GM15510 (cell line): Measurements from ENCODE around the gene THADA.

Source experiments
- POLR2A ChIP-seq: IDR thresholded peaks from 3 replicates; pipeline ENCODE4 v1.6.1; 2011; ENCODE audit warnings: borderline replicate concordance; ENCODE audit not compliant: insufficient read length; ENCODE audit errors: extremely low read depth

The THADA gene

DNA sequence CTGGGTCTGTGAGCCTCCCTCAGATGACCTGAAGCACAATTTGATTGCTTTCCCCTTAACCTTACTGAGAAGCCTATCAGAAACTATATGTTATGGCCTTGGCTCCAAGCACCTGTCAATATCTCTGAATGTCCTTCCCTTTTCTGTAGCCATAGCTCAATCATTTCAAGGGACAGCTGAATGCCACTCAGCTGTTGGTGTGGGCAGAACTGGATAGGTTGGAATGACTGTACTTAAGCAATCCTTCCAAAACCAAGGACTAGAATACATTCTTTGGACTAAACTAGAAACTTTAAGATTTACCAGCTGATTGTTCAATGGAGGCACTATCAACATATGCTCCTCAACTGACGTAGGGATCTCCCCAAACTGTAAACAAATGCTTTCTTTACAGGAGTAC is 159.4 kb downstream of the THADA start:
- no peak for TF ChIP-seq POLR2A

DNA sequence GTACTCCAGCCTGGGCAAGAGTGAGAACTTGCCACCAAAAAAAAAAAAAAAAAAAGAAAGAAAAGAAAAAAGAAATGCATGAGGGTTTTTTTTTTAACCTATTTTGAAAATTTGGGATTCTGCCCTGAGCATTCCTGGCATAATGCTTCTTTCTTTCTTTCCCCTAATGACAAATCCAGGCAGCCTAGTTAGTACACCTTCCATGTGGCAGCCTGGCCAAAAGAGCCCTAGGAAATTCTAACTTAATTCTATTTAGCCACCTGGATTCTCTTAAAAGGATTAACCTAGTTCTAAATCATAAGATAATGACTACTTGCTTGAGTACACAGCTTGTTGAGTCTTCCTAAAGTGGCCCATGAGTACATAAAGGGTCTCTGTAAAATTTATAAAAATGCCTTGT is 160.1 kb downstream of the THADA start:
- no peak for TF ChIP-seq POLR2A

DNA sequence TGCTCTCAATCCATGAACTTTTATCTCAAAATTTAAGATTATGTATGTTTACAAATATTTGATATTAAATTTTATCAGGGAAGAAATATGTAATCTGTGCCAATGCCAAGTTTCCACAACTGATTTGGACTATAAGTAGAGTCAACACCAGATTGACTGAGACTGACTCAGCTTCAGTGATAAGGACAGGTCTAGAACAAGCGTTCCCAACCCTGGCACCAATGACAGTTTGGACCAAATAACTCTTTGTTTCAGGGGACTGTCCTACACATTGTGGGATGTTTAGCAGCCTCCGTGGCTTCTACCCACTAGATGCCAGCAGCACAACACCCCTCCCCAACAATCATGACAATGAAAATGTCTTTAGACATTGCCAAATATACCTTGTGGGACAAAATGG is 165.3 kb downstream of the THADA start:
- TF ChIP-seq POLR2A: no peak

DNA sequence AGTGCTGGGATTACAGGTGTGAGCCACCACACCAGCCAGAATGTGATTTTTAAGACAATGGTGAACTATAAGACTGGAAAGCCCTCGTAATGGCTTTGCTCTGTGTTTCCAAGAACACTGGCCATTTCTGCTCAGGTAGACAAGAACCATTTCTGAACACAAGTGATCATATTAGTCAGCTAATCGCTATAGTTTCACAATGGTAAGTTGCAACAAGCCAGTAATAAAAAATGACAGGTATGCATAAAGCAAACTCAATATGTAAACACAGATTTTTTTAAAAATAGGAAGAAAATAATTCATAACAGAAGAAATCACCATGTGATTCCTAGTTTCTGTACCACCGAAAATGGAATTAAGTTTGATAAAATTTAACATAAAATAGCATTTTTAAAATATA is 166.5 kb downstream of the THADA start:
- TF ChIP-seq POLR2A: no peak

DNA sequence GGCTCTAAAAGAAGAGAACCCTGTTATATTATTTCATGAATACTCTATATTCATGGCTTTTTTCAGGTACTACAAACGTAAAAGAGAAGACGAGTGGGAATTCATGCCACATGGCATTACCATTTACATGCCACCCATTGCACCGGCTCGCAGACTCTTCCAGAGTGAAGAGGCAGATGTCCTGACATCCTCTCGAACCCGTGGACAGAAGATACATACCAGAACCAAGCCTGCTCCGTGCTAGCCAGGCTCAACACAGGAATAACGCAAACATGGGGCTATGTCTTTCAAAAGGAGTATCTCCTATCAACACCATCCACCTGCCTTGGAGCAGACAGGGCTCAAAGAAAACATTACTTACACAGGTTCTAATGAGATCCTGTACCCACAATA is 168.8 kb downstream of the THADA start:
- TF ChIP-seq POLR2A: no peak

DNA sequence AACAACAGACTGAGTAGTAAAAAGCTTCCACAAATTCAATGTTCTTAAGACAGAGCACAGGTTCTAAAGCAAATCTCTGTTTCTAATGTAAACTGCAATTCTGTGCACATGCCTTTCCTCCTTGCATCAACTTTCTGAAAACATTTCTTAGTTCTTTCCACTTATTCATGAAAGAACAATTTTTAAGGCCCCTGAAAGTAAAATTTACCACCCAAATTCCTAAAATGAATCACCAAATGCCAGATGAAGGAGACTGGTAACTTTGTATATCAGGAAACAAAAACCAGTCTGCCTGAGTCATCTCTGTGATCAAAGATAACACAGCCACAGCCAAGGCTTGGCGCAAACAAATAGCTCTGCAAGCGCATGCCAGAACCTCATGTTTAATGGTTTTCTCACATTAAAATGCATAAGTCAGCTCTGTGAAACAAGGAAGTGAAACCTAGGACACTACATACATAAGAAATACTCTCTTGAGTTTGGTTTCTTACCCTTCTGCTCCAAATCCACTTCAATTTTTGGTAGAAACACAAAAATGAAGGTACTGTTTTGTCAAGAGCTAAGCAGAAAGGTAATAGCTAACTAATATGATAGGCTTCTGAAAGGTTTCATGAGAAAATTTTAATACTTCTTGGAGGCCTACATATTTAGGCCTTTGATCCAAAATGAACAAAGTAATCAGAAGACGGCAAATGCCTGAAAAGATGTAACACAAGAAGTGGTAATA is 169.4 kb downstream of the THADA start:
- TF ChIP-seq POLR2A: no peak

DNA sequence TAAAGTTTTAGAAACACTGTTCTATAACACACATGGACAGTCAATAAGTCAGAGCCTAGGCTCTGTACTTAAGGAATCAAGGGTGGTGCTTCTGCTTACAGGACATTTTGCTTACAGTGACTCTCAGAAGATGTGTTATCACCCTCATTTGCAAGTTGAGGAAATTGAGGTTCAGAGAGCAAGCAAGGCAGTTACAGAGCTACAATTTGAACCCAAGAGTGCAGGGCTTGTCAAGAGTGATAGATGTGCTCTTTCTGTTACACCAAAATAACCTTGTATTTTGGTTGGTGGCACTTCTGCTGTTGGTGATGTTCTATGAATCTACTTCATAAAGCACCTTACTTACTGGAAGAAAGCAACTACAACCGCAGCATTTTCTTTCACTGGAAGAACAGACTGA is 170.2 kb downstream of the THADA start:
- peak; percentile 21 for TF ChIP-seq POLR2A

DNA sequence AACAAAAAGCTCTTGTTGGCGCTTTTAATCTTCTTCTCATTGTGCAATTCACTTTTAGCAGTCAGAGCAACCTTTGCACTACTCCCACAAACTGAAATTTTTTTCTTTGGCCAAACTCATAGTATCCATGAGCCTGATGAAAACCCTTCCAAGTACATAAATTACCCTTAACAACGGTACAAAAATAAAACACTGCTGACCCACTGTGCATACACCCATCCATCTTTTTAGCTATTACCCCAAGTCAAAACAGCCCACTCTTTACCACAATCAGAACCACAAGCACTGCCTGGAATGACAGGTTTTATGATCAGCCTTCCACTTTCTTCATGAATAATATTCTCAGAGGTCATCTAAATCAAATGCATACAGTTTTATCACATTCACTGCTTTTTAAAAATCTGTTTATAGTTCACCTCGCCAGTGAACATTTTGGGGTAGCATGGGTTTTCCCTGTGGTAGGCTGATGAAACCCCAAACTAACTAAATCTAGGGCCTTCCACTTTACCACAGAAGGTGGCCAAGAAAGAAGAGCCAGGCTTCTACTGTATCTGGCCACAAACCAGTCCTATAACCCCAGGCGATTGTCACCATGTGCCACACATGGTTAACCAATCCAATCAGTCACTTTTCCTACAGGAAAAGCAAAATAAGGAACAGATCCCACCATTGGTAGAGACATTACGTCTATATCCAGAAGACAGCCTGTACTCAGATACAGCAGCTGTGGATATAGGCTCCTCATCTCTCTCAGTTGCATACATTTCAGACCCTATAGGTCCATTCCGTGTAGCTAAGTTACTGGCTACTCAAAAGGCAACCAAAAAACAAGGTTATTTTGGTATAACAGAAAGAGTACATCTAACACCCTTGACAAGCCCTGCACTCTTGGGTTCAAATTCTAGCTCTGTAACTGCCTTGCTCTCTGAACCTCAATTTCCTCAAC is 171.3 kb downstream of the THADA start:
- no peak for TF ChIP-seq POLR2A

DNA sequence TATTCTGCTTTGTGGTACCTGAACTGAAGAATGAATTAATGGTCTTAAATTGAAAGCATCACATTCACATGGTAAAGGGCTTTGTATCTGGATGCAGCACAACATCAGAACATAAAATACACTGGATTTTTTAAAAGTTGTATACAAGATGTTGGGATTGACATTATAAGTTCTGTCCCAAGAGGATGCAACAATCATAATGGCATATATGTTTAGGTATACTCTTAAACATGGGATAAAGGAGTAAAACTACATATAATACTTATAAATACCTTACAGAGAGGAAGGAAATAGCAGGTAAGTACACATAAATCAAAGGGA is 171.9 kb downstream of the THADA start:
- TF ChIP-seq POLR2A: no peak

DNA sequence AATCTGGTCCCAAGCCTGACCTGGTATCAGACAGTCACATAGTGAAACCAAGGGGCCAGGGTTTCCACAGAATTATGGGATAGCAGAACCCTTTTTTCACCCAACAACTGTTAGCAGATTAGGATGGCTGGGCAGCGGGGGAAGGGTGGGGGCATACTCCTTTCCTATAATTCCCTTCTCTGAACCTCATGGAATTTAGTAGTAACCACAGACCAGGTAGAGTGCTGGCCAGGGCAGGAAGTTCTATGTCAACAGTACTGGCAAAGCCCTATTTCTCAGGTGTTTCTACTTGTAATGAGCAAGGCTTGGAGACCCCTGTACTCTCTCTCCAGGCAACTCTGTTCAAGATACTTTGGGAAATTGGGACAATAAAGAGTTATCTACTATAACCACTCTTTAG is 174.6 kb downstream of the THADA start:
- TF ChIP-seq POLR2A: no peak

DNA sequence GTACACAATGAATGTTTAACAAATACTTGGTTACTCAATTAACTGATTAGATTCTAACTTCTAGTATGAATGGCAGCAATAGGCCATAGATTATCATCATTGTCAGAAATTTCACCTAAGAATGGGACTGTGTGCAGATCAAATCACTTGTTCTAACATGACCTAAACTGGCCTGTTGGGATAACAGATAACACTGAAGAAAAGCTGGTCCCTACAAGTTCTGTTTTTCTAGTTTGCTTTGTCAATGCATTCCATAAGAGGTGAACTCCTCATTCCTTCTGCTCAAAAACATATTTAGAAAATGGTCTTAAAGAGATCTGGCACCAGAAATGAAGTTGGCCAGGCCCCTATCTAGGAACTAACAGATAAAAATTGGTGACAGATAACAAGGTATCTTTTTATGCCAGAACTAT is 175.4 kb downstream of the THADA start:
- no peak for TF ChIP-seq POLR2A

DNA sequence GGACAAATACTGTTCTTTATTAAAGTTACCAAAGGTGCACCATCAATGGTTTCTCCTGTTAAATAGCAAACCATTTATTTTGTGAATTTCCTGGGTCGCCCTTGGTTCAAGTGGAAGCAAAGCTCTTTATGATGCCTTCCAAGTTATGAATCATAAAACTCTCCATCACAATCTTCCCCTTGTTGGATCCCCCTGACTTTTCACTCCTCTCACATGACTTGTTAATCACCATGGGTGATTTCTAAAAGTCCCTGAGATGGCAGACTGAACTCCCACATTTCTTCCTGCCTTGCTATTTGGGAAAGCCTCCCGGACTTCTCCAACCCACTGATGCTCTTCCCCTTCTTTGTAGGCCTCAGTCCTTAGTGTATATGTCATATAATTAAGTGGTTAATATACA is 176.0 kb downstream of the THADA start:
- TF ChIP-seq POLR2A: no peak

DNA sequence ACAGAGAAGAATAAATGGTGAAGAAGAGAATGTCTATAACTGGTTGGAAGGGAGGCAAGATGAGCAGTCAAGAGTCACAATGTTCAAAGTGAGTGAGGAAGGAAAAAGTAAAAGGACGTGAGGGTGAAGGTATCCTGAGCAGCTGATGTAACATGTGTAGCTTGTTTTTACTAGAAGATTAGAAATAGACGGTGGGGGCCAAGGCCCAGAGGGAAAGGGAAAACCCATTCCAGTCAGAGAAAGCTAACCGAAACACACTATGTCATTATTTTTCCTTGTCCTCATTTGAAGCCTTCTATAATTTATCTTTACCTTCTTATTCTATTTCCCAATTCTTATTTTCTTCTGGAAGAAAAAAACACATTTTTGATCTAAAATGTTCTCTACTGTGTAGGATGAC is 176.6 kb downstream of the THADA start:
- no peak for TF ChIP-seq POLR2A

DNA sequence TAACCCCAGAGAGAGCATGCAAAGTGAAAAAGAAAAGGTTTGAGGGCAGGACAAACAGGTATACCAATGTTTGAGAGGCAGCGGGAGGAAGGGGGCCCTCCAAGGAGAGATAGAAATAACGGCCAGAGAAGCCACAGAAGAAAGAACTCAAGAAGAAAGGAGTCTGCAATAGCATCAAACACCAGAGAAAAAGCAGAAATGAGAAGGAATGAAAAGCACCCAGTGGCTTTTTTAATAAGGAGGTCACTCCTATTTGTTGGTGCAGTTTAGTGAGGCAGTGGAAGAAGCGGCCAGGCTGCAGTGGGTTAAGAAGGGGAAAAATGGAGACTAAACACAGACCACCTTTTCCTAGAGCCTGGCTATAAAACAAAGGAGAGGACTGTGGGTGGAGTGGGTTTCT is 177.2 kb downstream of the THADA start:
- no peak for TF ChIP-seq POLR2A

DNA sequence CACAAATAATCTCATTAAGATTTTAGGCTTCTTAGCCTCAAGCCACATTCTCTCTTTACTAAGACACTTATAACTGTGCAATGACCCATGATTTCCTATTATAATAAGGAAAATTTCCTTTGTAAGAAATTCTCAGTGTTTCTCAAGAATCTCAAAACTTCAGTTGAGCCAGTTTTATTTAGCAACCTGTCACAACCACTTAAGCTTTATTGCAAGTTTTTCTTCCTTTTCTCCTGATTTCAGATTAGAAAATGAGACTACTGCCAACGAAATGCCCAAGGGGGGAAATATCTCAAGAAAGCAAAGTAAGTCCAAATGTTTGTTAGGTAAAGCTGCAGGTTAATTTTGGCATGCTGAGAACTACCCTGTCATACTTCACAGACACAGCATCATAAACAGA is 178.5 kb downstream of the THADA start:
- TF ChIP-seq POLR2A: no peak

DNA sequence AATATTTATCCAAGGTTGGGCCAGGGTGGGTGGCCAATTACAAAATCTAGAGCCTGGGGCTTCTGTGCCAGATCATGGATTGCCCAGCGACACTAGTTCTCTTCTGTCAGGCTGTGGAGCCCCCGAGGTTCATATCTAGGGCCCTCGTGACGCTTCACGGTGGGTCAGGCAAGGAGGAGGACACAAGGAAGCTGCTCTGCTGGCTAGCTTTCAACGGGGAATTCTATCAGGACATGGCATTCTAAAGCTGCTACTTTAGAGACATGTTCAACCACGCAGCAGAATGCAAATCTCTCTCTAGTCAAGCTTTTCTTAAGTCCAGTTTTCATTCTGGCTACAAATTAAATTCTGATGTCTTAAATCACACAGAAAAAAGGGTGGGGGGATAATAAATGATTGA is 180.2 kb downstream of the THADA start:
- no peak for TF ChIP-seq POLR2A

DNA sequence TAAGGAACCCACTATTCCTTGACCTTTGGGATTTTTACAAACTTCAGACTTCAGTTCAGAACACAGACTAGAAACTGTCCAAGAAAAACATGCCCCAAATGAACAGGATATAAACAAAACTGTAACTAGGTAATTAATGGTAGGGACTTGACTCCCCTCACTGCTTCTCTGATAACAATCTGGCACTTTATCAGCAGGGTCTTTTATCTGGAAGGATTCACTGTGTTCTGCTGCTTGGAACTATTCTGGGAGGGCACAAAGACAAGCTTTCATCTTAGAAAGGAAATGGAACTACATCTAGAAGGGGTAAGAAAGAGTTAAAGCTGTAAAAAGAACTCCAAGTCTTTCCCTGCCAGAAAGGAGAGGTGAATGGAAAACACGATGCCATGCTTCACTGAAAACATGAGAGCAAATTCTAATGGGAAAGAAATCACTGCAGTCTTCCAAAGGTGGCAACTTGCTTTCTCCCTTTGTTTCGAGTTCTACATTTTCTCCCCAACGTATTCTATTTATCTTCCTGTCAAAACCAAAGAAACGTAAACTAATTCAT is 181.2 kb downstream of the THADA start:
- no peak for TF ChIP-seq POLR2A

DNA sequence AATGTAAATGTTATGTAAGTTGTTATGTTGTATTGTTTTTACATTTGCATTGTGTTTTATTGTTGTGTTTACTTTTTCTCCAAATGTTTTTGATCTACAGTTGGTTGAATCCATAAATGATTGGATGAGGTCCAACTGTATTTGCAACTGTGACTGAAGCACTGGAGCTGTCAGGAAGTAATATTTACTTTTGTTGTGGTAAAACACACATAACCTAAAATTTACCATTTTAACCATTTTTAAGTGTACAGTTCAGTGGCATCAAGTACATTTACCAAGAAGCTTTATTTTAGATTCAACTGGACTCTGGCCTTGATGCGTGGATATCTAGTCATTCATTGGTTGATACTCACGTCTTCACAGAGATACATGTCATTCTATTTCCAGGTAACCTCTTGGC is 181.8 kb downstream of the THADA start:
- TF ChIP-seq POLR2A: no peak
